Measurements from ENCODE around the gene HLX. TPM values are rescaled to one million over a fixed set of nuclear protein-coding genes. Genes with fewer than 3 reads are reported as not detected.

The HLX gene
- total RNA-seq, 8 experiments from 2014 or later, result 0.22 to 1.1 (median 0.41) TPM

DNA sequence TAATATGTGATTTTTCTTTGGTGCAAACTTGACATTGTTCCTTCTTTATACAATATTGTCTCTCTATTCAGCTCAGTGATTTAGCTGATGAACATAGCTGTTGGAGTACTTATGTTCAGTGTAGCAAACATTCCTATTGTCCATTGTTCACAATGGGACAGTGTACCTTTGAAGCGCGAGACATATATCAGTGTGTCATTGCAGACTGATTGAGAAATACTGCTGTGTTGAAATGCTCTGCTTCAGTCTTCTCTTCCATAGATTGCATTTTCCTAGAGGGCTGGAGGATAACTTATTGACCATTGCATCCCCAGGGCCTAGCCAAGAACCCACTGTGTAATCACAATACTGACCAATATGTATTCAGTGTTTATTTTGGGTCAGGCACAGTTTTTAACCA lies 46.5 kb downstream of the HLX start:
- in situ Hi-C loops (cut with MboI; ENCODE audit: low pct_unique_long_range_greater_than_20kb in 2 of 9, low sequenced_read_pairs in 9 of 9, unreplicated experiment in 9 of 9), result no loop called here
- no peak for ATAC-seq (replicated peaks in 6 of 8)
- WGBS, 10 experiments, result 87 to 100% (median 100%) methylated on average over 1 to 2 of the region's 2 CpGs; no CpG with 5 or more reads in 1 of the 10 experiments
- no peaks in the 10 kb centered on the region for H3K4me1 ChIP-seq (replicated peaks in 1 of 2)
- H3K4me3 ChIP-seq, result no peak overlapping the region
- H3K27ac ChIP-seq, result no peak overlapping the region

GRCh38 chr1:220926146-220926545 lies 46.9 kb downstream of the HLX start:
- WGBS, 10 experiments, result 0 to 68% (median 55%) methylated on average over 2 to 4 of the region's 4 CpGs; no CpG with 5 or more reads in 3 of the 10 experiments
- H3K4me1 ChIP-seq (replicated peaks in 1 of 2), result no peaks in the 10 kb centered on the region
- no peak overlapping the region for H3K4me3 ChIP-seq
- H3K27ac ChIP-seq, result no peak overlapping the region
- no peak for ATAC-seq (replicated peaks in 6 of 8)
- in situ Hi-C loops (cut with MboI; ENCODE audit: low pct_unique_long_range_greater_than_20kb in 2 of 9, low sequenced_read_pairs in 9 of 9, unreplicated experiment in 9 of 9), result no loop called here

DNA sequence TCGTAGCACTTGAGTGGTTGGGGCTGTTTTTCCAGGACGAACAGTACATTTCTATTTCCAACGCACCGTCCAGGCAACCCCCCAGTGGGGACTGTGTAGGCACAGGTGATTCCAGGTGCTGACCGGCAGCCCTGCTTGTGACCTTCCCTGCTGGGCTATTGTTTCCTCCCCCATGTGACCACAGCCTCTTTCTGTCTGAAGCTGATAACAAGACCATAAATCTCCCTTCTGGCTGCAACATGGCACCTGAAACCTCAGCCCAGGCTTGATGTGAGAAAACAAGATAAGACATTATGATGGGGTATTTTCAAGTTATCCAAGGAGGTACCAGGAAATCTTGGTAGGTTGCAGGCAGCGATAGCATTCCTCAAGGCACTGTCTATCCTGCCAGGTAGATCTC lies 48.2 kb downstream of the HLX start:
- in situ Hi-C loops (cut with MboI; ENCODE audit: low pct_unique_long_range_greater_than_20kb in 2 of 9, low sequenced_read_pairs in 9 of 9, unreplicated experiment in 9 of 9), result no loop called here
- no peak overlapping the region for H3K4me3 ChIP-seq
- WGBS, 10 experiments, result 53 to 74% (median 70%) methylated on average over 3 to 6 of the region's 6 CpGs; no CpG with 5 or more reads in 4 of the 10 experiments
- no peak overlapping the region for H3K27ac ChIP-seq
- no peak for ATAC-seq (replicated peaks in 6 of 8)
- no peaks in the 10 kb centered on the region for H3K4me1 ChIP-seq (replicated peaks in 1 of 2)

GRCh38 chr1:220928320-220928719 lies 49.1 kb downstream of the HLX start:
- ATAC-seq (replicated peaks in 6 of 8), result no peak
- Histone ChIP-seq H3K27ac (no peak overlapping the region), H3K4me1 (replicated peaks in 1 of 2) (no peaks in the 10 kb centered on the region), H3K4me3 (no peak overlapping the region)
- in situ Hi-C loops (cut with MboI; ENCODE audit: low pct_unique_long_range_greater_than_20kb in 2 of 9, low sequenced_read_pairs in 9 of 9, unreplicated experiment in 9 of 9), result no loop called here
- WGBS, 10 experiments, result 40 to 100% (median 85%) methylated on average over 1 of the region's 1 CpG; no CpG with 5 or more reads in 3 of the 10 experiments

- Histone ChIP-seq H3K4me3 (no peak overlapping the region), H3K4me1 (replicated peaks in 1 of 2) (no peaks in the 10 kb centered on the region), H3K27ac (no peak overlapping the region)
- in situ Hi-C loops (cut with MboI; ENCODE audit: low pct_unique_long_range_greater_than_20kb in 2 of 9, low sequenced_read_pairs in 9 of 9, unreplicated experiment in 9 of 9), result no loop called here
- ATAC-seq (replicated peaks in 6 of 8), result no peak
- 0 to 100% (median 71%) methylated on average over 1 to 5 of the region's 5 CpGs; no CpG with 5 or more reads in 1 of the 10 experiments for WGBS, 10 experiments
Measured at GRCh38 chr1:220928725-220929300, 49.6 kb downstream of the HLX start.

- Histone ChIP-seq H3K27ac (no peak overlapping the region), H3K4me1 (replicated peaks in 1 of 2) (no peaks in the 10 kb centered on the region), H3K4me3 (no peak overlapping the region)
- in situ Hi-C loops (cut with MboI; ENCODE audit: low pct_unique_long_range_greater_than_20kb in 2 of 9, low sequenced_read_pairs in 9 of 9, unreplicated experiment in 9 of 9), result no loop called here
- WGBS, 10 experiments, result 0 to 20% (median 10%) methylated on average over 1 of the region's 1 CpG; no CpG with 5 or more reads in 4 of the 10 experiments
- no peak for ATAC-seq (replicated peaks in 6 of 8)
Measured at GRCh38 chr1:220929304-220929703, 50.1 kb downstream of the HLX start.

Other genes starting within 250 kb of the HLX start
- 1 to 10 TPM in 6 of 8 experiments, under 1 TPM in 2; 0.46 to 8.6 (median 1.8) TPM for gene C1orf115, start 189.1 kb upstream of the HLX start, total RNA-seq
- 1 to 10 TPM in 6 of 8 experiments, not detected in 2; 1.9 to 9.3 (median 2.8) TPM for gene MTARC2, start 131.1 kb upstream of the HLX start, total RNA-seq
- gene MTARC1, start 92.5 kb upstream of the HLX start, total RNA-seq, result 10 to 100 TPM in 1 of 8 experiments, 1 to 10 TPM in 4, under 1 TPM in 3; 0.10 to 21.3 (median 5.8) TPM